Activated CD8-positive, alpha-beta T cell treated with anti-CD3 and anti-CD28 coated beads for 36 hours (primary cell): ENCODE results near the gene CCND1. TPM values are rescaled to one million over a fixed set of nuclear protein-coding genes. Genes with fewer than 3 reads are reported as not detected.

Experiments used
- ATAC-seq: fragments of 200-7000 bp; cut with Tn5 transposase; one replicate; pipeline ENCODE4 v1.10.0; 2021; ENCODE audit warnings: mild to moderate bottlenecking, moderate library complexity
- CTCF ChIA-PET: fragments of 350-600 bp; sonication (Branson Sonifier 250); formaldehyde crosslinking; loops from one replicate; lab custom pipeline; 2021; ENCODE audit warnings: antibody characterized with exemption; lab: Charles Lee
- POLR2A ChIA-PET: fragments of 350-600 bp; sonication (Branson Sonifier 250); formaldehyde crosslinking; loops from one replicate; lab custom pipeline; 2021; ENCODE audit warnings: antibody characterized with exemption; lab: Charles Lee
- DNase-seq: peaks from one replicate; pipeline ENCODE4 v3.0.0-alpha.2; 2020
- H3K27ac Mint-ChIP-seq: one replicate; pipeline ENCODE4 v1.8.0; 2021; ENCODE audit warnings: mild to moderate bottlenecking, mixed read lengths
- H3K27me3 Mint-ChIP-seq: one replicate; pipeline ENCODE4 v1.8.0; 2021; ENCODE audit warnings: mixed read lengths
- H3K36me3 Mint-ChIP-seq: one replicate; pipeline ENCODE4 v1.8.0; 2021; ENCODE audit warnings: low read depth, mixed read lengths
- H3K4me1 Mint-ChIP-seq: one replicate; pipeline ENCODE4 v1.8.0; 2021; ENCODE audit warnings: low read depth, mixed read lengths
- H3K4me3 Mint-ChIP-seq: one replicate; pipeline ENCODE4 v1.8.0; 2021; ENCODE audit warnings: mild to moderate bottlenecking, moderate library complexity, mixed read lengths
- H3K9me3 Mint-ChIP-seq: one replicate; pipeline ENCODE4 v1.8.0; 2021; ENCODE audit warnings: mixed read lengths
- intact Hi-C: fragments of 100-400 bp; cut with micrococcal nuclease; formaldehyde crosslinking; loops from one replicate; pipeline ENCODE4 v1.10.0; 2022
- total RNA-seq, 2 experiments: library from RNA; stranded (reverse); gene quantifications; one replicate each; pipeline ENCODE4 v1.2.3, GENCODE V29; 2021
- TF ChIP-seq, protein P1 (sequence below): fragments of 200-600 bp; IDR thresholded peaks from one replicate; pipeline ENCODE4 v1.8.0; 2022; ENCODE audit warnings: antibody characterized with exemption, mild to moderate bottlenecking

The CCND1 gene
- total RNA-seq, 2 experiments from 2014 or later = 2.8 to 3.3 TPM

DNA sequence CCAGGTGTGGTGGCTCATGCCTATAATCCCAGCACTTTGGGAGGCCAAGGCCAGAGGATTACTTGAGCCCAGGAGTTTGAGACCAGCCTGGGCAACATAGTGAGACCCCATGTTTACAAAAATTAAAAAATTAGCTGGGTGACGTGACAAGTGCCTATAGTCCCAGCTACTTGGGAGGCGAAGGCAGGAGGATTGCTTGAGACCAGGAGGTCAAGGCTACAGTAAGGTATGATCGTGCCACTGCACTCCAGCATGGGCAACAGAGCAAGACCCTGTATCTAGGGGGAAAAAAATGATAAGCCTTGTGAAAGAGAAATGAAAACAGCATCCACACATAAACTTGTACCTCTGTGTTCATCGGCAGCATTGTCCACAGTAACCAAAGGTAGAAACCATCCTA, 8.1 kb upstream of the CCND1 start:
- CTCF ChIA-PET = interaction anchor here (0.6 kb wide), 1 partner anchor 11 kb away, joined by 3 read pairs; no protein-coding TSS in a partner anchor

DNA sequence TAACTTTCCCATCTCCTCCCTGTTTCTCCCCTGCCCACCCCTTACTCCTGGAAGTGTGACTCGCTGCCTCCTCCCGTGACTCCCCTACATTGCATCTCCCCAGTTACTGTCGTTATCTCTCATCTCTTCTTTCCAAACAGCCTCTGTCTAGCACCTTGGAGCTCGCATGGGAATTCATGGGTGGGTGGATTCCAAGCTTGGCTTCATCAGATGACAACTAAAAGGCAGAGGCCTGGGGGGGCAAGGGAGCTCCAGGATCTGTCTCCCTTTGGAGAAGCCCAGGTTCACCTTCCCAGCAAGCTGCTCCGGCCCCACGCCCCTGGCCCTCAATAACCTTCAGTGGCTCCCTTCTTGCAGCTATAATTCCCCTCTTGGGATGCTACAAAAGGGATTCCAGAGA, 6.9 kb upstream of the CCND1 start:
- H3K36me3 Mint-ChIP-seq = no peaks in the 10 kb centered on the region
- H3K27me3 Mint-ChIP-seq = peaks cover 44% of the 10 kb centered on the region
- peaks cover 8% of the 10 kb centered on the region for H3K4me1 Mint-ChIP-seq
- peaks cover 8% of the 10 kb centered on the region for H3K9me3 Mint-ChIP-seq
- ChIA-PET POLR2A (no interaction called here), CTCF (no interaction called here)
- intact Hi-C loops = no loop called here
- no peak overlapping the region for H3K27ac Mint-ChIP-seq
- DNase-seq = no peak
- TF ChIP-seq, protein P1, sequence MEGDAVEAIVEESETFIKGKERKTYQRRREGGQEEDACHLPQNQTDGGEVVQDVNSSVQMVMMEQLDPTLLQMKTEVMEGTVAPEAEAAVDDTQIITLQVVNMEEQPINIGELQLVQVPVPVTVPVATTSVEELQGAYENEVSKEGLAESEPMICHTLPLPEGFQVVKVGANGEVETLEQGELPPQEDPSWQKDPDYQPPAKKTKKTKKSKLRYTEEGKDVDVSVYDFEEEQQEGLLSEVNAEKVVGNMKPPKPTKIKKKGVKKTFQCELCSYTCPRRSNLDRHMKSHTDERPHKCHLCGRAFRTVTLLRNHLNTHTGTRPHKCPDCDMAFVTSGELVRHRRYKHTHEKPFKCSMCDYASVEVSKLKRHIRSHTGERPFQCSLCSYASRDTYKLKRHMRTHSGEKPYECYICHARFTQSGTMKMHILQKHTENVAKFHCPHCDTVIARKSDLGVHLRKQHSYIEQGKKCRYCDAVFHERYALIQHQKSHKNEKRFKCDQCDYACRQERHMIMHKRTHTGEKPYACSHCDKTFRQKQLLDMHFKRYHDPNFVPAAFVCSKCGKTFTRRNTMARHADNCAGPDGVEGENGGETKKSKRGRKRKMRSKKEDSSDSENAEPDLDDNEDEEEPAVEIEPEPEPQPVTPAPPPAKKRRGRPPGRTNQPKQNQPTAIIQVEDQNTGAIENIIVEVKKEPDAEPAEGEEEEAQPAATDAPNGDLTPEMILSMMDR = no peak
- no peak overlapping the region for H3K4me3 Mint-ChIP-seq
- ATAC-seq = no peak

More for the DNA sequence above, 8.1 kb upstream of the CCND1 start:
- Mint-ChIP-seq H3K36me3 (no peaks in the 10 kb centered on the region), H3K4me1 (peaks cover 5% of the 10 kb centered on the region), H3K9me3 (peaks cover 8% of the 10 kb centered on the region), H3K27me3 (peaks cover 38% of the 10 kb centered on the region), H3K4me3 (no peak overlapping the region), H3K27ac (no peak overlapping the region)
- POLR2A ChIA-PET = no interaction called here
- ATAC-seq = no peak
- DNase-seq = no peak
- TF ChIP-seq, protein P1 = no peak
- intact Hi-C loops = no loop called here

DNA sequence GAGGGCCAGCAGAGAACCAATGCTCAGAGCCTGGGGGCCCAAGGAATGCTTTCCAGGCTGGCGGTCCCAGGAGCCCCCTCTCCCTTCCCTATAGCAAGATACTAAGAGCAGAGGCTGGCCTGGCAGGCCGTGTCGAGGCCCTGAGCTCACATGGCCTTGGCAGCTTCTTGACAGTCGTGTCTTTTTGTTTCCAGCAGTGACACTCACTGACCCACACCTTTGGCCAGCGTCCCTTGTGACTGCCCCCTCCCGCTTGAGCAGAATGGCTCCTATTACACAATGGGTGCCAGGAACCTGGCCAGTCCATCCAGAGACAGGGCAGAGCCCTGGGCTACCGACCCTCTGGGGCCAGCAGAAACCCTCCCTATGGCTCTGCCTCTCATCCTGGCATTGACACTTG, 6.4 kb upstream of the CCND1 start:
- Mint-ChIP-seq H3K4me3 (no peak overlapping the region), H3K27ac (no peak overlapping the region), H3K27me3 (peaks cover 43% of the 10 kb centered on the region), H3K36me3 (no peaks in the 10 kb centered on the region), H3K9me3 (peaks cover 4% of the 10 kb centered on the region), H3K4me1 (peaks cover 9% of the 10 kb centered on the region)
- ChIA-PET POLR2A (no interaction called here), CTCF (no interaction called here)
- intact Hi-C loops = no loop called here
- no peak for ATAC-seq
- DNase-seq = no peak
- TF ChIP-seq, protein P1 = no peak

DNA sequence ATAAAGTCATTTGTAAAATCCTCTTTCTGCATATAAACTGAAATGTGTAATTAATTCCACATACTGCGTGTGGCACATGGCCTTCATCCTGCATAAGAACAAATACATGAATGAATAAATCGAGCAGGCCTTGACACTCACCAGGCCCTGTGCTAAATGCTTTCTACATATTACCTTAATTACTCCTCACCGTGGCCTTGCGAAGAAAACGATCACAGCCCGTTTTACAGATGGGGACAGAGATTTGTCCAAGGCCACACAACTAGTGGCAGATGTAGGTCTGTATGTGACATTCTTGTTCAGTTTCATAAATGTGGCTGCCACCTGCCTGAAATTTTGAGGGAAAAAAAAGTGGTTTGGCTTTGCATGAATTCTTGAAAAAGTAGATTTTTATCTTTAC, 5.8 kb upstream of the CCND1 start:
- peaks cover 46% of the 10 kb centered on the region for H3K27me3 Mint-ChIP-seq
- H3K27ac Mint-ChIP-seq = no peak overlapping the region
- H3K9me3 Mint-ChIP-seq = no peaks in the 10 kb centered on the region
- no peak overlapping the region for H3K4me3 Mint-ChIP-seq
- TF ChIP-seq, protein P1 = no peak
- ATAC-seq (no peak), DNase-seq (no peak)
- POLR2A ChIA-PET = no interaction called here
- H3K36me3 Mint-ChIP-seq = no peaks in the 10 kb centered on the region
- intact Hi-C loops = no loop called here
- peaks cover 15% of the 10 kb centered on the region for H3K4me1 Mint-ChIP-seq
- CTCF ChIA-PET = no interaction called here

DNA sequence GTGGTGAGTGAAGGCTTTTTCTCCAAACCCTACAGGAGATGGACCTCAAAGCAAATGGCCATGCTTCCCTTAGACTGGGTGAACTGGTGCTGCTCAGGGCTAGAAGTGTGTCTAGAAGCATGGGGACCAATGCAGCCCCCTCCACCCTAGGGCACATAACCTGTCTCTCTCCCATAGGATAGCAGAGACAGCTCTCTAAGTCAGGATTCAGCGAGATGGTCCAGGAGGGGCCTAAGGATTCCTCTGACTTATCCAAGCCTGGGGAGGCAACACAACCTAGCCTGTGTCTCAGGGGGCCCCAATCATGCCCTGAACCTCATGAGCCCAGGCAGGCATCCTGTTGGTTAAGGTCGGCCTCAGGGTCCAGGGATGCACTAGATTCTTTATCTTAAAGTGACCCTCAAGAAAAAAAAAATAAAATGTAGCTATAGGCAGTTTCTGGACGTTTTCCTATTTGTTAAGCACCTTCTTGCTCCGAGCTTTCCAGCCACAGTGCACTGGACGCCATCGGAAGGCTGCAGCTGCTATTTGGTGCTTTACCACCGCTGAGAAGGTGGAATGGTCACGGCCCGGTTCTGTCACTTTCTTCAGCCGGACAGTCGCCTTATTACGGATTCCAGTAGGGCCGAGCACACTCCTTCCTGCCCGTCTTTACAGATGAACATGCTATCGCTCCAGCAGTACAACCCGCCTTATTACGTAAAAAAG, 5.0 kb upstream of the CCND1 start:
- DNase-seq = no peak
- Mint-ChIP-seq H3K27me3 (peaks cover 52% of the 10 kb centered on the region), H3K4me3 (no peak overlapping the region), H3K4me1 (peaks cover 20% of the 10 kb centered on the region), H3K36me3 (no peaks in the 10 kb centered on the region), H3K9me3 (no peaks in the 10 kb centered on the region), H3K27ac (no peak overlapping the region)
- CTCF ChIA-PET = no interaction called here
- POLR2A ChIA-PET = interaction anchor here (0.6 kb wide), 1 partner anchor 75 kb away, joined by 4 read pairs; no protein-coding TSS in a partner anchor
- intact Hi-C loops = no loop called here
- TF ChIP-seq, protein P1 = no peak
- no peak for ATAC-seq
